Urothelium cell line (cell line): ENCODE measurements around the gene FLG2.

Source experiments
- DNase-seq: peaks from one replicate; pipeline ENCODE4 v3.0.0; 2011; ENCODE audit warnings: low spot score, mixed read lengths
- FAIRE-seq: peaks from 2 replicates; lab custom pipeline; 2011; peaks lifted over from hg19 to GRCh38; lab: Jason Lieb, UNC

The FLG2 gene

GRCh38 chr1:152359906-152360305, at the start of gene FLG2:
TSS of gene FLG2 (minus strand) at chr1:152360006. CDS start at chr1:152358884, 1,122 bp downstream.
- DNase-seq (no peak), FAIRE-seq (no peak)

DNA sequence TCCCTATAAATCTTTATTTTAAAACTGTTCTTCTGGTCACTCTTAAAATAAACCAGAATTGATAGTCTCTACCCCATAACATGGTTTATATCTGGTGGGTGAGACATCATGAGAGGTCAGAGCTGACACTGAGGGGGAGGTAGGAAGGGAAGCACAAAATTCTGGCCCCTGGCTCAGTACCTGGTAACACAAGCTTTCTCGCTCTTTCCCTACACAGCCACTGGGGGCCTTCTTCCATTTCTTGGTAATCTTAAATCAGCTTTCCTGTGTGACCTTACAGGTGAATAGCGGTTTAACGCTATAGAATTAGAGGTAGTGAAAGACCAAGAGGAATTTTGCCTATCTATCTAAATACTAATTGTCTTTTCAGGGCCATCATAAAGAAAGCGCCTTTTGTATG, 48.9 kb upstream of the FLG2 start:
- DNase-seq = no peak
- no peak for FAIRE-seq

GRCh38 chr1:152398812-152399698, 39.2 kb upstream of the FLG2 start:
- FAIRE-seq (no peak), DNase-seq (peak; percentile 40)

DNA sequence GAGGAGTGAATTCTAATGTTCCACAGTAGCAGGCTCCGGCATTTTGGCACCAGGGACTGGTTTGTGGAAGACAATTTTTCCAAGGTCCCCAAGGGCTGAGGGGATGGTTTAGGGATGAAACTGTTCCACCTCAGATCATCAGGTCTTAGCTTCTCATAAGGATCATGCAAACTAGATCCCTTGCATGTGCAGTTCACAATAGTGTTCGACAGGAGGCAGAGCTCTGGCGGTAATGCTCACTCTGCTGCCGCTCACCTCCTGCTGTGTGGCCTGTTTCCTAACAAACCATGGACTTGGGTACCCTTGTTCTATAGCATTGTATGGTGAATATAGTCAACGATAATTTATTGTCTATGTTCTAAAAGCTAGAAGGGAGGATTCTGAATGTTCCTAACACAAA, 37.7 kb upstream of the FLG2 start:
- FAIRE-seq = no peak
- DNase-seq = no peak

- FAIRE-seq (no peak), DNase-seq (no peak)
Measured at GRCh38 chr1:152394151-152394550, 34.3 kb upstream of the FLG2 start.

- FAIRE-seq = no peak
Measured at GRCh38 chr1:152392909-152393308, 33.1 kb upstream of the FLG2 start.

DNA sequence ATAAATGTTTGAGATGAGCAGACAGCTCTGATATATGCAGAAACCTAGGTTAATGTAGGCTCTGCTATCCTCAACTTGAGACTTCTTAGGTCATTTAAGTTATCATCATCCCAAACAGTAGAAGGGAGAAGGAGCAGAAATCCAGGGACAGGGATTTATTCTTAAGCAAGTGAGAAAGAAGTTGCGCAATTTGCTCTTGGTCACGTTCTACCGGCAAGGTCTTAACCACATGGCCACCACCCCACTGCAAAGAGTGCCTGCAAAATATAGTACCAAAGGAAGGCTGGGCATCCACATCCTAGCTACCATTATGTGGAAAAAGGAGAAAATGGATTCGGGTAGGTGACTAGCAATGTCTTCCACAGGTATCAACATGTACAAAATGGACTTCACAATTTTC, 29.1 kb upstream of the FLG2 start:
- FAIRE-seq (no peak), DNase-seq (no peak)

More at GRCh38 chr1:152392909-152393308, 33.1 kb upstream of the FLG2 start:
- peak; percentile 41 for DNase-seq

GRCh38 chr1:152386940-152387339, 27.1 kb upstream of the FLG2 start:
- FAIRE-seq = no peak
- no peak for DNase-seq

DNA sequence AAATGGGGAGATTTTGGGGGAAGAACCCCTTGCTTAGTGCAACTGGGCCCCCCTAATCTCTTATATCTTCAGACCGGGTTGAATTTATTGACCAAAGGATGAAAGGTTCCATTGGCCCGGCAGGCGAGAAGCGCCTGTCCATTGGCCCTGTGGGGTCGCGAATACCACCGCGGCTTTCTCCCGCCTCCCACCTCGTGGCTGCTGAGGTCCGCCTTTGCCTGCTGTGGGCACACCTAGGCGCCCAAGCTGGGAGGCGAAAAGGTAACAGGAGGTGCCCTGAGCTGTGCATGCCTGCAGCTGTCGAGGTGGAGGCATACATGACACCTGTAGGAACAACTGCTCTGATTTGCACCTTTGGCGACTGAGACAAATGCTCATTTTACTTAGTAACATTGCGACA, 21.1 kb upstream of the FLG2 start:
- DNase-seq (no peak), FAIRE-seq (no peak)

- DNase-seq = no peak
- no peak for FAIRE-seq
Measured at GRCh38 chr1:152374451-152374850, 14.6 kb upstream of the FLG2 start.

DNA sequence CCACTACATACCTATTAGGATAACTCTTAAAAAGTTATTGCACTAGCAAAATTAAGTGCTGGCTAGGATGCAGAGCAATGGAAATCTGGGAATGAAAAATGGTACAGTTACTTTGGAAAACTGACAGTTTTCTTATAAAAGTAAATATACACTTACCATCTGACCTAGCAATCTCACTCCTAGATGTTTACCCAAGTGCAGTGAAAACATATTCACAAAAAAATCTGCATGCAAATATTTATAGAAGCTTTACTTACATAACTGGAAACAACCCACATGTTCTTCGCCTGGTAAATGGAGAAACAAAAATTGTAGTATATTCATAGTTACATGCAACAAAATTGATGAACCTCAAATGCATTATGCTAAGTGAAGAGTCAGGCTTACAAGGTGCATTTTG, 12.9 kb upstream of the FLG2 start:
- FAIRE-seq (no peak), DNase-seq (no peak)

DNA sequence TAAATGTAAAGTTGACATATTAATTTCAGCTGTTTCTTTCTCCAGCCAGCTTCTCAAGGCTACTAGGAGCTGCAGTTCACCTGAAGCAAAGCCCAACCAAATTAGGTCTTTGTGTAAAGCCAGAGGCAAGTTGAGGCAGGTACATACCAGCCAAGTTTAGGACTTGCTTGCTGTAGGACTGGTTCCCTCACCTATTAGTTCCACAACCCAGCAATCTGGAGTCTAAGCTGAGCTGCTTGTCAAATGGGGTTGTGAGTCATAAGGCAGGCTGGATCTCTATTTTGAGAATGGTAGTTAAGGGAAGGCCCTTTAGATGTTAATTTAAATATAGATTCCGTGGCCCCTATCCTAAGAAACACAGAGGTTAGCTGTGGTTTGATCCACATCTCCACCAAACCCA, 7.6 kb upstream of the FLG2 start:
- DNase-seq (no peak), FAIRE-seq (no peak)

DNA sequence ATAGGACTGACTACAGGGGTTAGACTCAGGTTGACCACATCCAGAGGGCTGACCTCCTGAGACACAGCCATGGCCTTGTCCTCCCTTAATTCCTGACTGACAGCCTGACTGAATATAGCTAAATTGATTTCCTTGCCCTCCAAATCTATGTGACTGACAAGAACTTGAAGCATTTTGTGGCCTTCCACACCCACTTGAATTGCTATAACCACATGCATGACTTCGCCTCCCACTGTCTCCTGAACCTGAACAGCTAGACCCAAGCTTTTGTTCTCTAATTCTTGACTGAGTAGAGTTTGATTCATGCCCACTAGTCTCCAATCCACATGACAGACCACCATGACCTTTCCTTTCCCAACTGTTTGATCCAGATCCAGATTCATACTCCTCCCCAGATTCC, 3.1 kb downstream of the FLG2 start:
- FAIRE-seq (no peak), DNase-seq (no peak)

DNA sequence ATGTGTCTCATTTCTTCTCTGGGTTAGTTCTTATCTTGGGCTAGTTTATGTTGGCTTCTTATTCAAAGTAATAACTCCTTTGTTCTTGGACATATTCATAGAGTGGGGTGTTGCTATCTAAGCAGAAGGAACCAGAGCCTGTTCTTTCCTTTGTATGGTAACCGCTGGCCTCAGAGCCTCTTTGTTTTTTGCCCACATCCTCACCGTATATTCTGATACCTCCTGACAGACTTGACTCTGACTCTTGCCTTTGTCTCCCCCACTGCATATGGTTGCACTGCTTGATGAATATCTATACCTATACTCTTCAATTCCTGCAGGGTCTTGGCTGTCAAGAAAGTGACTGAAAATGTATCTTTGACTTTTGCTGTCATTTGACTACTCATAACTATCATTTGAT, 10.2 kb downstream of the FLG2 start:
- FAIRE-seq (no peak), DNase-seq (no peak)

GRCh38 chr1:152348447-152348846, 11.4 kb downstream of the FLG2 start:
- FAIRE-seq (no peak), DNase-seq (peak; percentile 11)

- FAIRE-seq (no peak), DNase-seq (peak; percentile 44)
Measured at GRCh38 chr1:152347116-152347728, 12.6 kb downstream of the FLG2 start.

- FAIRE-seq = no peak
- DNase-seq = no peak
Measured at GRCh38 chr1:152344438-152344837, 15.4 kb downstream of the FLG2 start.

GRCh38 chr1:152343006-152343405, 16.8 kb downstream of the FLG2 start:
- FAIRE-seq (no peak), DNase-seq (no peak)

DNA sequence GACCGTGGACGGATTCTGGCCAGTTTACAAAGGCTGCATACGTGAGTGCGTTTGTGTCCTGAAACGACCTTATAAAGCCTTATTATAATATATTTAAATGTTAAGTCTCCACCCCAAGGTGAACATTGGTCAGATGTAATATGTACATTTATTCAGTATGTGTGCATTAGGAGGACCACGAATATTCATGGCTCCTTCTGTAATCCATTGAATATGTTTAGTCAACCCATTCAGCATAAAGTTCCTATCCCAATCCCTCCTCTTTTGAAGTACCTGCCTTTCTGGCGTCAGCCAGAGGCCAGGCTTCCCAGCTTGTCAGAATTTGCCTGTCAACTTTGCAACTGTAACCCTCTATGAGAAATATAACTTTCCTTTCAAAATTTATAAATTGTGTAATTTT, 24.4 kb downstream of the FLG2 start:
- no peak for DNase-seq
- no peak for FAIRE-seq

GRCh38 chr1:152328801-152329391, 30.9 kb downstream of the FLG2 start:
- DNase-seq = peak; percentile 53
- FAIRE-seq = peak; percentile 30

DNA sequence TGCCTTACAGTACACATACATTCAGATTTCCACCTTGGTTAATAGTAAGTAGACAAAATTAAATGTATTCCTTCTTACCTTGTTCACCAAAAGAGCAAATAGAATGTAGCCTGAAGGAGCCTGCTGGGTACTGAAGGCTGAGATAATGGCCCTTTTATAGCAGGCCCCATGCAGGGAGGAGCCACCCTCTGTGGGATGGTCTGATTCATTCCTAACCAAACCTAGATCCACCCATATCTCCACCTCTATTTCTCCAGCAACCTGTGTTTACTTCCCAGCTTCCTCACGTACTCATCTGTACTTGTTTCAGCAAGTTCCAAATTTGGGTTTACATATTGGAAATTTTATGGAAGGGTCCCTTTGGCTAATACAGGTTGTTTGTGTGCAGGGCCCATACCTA, 34.7 kb downstream of the FLG2 start, which contains the start of gene FLG:
FLG (minus strand) TSS at position 129 of the 400 bp plus-strand sequence. CDS start 9,783 bp downstream, outside the sequence.
- DNase-seq (no peak), FAIRE-seq (no peak)

DNA sequence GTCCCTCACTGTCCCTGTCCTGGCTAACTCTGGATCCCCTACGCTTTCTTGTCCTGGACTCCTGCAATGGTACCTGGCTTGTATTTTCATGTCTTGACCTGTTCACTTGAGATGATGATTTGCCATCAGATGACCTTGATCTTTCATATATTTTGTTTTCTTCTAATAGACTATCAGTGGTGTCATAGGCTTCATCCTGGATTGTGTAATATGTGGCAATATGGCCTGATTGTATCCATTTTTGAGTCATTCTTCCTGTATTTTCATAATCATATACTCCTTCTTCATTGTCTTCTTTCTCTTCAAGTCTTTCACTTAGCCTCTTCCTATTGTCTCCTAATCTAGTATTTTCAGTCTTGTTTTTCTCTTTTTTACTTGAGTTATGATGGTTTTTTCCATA, 45.8 kb downstream of the FLG2 start:
- DNase-seq (no peak), FAIRE-seq (no peak)
